ENCODE measurements around the gene TLR1.
"Not testable (repeated sequence)": the region's sequence is repeated elsewhere in the genome, so short reads cannot be mapped to it uniquely, and the experiment has no call there.

The TLR1 gene

DNA sequence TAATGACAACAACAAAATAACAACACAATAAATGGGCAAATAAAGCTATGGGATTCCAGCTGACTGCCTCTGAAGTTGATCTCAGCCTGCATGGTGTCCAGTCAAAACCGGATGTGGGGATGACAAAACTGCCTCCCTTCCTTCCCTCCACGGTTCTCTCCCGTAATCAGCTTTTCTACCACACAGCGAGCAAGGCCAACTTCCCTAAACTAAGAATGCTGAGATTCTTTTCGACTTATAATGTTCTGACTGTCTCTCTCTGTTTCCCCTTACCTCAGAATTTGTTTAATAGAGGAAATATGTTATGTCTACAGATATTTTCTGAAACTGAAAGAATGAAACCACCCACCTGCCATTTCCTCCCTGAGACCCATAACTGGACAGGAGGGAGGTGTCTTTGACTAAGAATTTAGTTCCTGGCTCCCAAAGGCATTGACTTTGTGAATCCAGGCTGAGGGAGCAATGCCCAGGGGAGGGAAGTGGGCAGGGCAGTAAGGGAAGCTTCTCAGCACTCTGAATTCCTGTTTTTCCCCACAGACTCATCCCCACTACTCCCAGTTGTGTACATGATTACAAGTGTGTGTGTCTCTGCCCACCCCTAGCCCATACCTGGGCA lies 1.0 kb upstream of the TLR1 start:
- DNase-seq, result no peak

DNA sequence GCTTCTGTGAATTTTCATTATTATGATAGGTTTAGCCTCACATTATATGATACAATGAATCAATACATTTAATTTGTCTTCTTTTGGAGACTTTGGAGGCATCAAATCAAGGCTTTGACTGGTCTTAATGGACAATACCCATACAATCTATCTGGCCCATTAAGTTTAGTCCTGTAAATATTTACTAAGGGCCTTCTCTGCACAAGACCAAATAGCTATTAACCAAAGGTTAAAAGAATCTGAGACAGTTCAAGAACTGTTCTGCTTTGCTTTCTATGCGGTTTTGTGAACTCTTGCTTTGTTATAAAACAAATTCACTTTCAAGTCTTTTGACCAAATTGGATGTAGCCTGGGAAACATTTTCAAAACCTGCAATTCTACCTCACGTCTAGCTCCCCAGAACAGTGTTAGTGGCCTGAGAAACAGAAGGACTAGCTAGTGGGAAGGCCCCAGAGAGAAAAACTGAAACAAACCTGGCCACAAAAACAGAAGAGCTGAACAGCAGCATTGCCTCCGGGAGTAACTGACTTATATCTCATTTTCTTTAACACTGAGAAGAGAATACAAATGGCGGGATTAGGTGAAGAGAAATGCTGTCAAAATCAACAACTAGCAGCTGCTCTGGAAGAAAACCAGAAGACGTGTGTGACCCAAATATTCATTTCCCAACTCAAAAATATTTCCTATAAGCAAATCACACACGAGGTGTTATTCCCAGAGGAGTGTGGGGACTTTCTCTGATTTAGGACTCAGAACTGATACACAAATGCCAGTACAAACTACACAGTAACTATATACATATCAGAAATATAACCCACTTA lies 548 bp downstream of the TLR1 start:
- DNase-seq, result no peak

DNA sequence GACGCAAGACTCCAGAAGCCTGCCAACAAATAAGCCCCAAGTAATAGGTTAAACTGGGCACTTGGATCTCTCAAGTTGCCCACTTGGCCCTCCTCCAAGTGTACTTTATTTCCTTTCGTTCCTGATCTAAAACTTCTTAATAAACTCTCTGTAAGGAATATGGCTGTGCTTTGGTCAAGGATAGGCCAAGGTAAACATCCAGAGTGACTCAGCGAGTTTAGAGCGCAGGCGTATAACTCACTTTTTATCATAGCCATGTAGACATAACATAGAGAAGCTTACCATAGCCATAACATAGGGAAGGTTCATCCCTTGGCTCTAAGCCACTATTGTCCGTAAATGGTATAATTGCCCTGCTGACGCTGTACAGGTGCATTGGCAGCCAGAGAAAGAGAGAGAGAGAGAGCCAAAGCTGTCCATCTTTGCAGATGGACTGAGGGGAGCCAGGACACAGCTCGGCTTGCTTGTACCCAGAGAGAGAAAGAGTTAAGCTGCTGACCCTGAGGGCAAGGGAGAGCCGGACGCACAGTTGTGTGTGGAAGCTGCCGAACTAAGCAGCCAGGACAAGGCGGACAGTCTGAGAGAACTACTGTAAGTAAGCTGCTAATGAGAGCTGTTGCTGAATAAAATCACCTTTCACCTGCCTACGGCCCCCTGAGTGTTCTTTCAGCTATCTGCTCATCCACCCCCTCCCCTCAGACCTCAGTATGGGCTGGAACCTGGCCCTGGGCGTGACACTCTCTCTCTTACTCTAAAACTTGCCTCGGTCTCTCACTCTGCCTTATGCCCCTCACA lies 1.8 kb downstream of the TLR1 start:
- DNase-seq, result no peak

DNA sequence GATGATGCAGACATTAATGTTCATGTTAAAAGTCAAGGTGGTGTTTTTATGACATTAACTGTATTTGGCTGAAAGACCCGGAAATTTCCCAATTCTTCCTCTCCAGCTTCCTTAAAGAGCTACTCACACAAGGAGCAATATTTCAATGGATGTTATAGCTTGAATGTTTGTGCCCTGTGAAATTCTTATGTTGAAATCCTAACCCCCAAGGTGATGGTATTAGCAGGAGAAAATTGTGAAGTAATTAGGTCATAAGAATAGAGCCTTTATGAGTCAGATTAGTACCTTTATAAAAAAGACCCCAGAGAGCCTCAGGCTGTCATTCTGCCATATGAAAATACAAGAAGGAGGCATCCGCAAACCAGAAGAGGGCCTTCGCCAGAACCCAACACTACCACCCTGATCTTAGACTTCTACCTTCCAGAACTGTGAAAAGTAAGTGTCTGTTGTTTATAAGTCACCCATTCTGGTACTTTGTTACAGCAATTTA lies 3.6 kb downstream of the TLR1 start:
- no peak for DNase-seq

DNA sequence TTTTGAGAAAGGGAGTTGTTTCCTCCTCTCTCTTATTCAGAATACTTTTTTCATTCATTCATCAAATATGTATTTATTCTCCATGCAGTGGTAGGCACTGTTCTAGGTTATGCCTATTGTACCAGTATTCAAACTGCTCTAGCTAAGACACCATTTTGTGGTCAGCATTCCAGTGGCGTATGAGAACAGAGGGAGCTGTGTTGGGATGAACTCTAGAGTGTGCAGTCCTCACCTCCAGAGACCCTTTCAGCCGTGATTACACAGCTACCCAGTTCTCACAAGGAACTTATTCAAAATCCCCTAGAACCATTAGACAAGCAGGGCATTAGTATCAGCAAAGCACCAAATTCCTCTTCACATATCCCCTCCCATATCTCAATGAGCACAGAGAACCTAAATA lies 4.2 kb downstream of the TLR1 start:
- DNase-seq, result no peak

DNA sequence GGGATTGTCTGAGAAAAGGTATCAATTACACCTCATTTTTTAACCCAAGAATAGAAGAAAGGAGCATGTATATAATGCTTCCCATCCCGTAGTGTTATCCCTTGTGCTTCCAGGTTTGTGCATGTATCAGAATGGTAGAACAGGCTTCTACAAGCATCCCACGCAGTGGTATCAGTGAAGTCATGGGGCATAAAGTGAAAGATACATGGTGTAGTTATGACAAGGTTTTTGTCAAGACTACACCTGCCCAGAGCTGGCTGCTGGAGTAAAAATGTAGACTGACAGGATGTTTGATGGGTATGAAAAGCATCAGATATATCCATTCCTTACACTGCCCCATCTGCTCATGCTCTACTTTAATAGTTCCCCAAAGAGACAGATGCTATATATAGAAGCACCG lies 9.5 kb downstream of the TLR1 start:
- no peak for DNase-seq

DNA sequence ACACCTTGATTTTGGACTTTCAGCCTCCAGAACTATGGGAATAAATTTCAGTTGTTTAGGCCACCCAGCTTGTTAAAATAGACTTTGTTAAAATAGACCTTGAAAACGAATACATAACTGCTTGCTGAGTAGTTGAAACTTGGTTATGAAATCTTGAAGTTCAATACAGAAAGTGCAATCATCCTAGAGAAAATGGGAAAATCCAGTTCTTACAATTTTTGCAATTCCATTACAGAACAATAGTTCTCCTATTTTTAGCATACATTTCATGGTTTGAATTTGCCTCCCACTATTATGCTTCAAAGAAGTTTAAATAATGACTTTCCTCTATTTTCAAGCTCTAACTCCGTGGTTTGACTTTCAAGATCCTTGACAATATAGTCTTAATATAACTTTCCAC lies 10.5 kb downstream of the TLR1 start:
- no peak for DNase-seq

DNA sequence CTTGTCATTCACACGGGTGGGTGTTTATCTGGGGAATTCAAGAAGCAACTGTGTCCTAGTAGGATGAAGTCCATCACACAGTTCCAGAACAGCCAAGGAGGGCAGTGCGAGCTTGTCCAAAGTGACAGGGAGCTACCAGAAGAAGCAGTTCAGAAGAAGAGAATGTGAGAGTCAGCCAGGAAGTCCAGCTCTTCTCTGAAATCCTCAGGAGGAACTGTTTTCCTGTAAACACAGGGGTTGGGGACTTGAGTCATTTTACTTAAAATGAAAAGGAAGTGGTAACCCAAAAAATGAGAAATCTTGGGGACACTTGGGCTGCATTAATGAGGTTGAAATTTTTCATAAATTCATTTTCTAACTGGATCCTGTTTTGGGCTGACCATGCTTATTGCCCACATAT lies 13.6 kb downstream of the TLR1 start:
- DNase-seq, result no peak

DNA sequence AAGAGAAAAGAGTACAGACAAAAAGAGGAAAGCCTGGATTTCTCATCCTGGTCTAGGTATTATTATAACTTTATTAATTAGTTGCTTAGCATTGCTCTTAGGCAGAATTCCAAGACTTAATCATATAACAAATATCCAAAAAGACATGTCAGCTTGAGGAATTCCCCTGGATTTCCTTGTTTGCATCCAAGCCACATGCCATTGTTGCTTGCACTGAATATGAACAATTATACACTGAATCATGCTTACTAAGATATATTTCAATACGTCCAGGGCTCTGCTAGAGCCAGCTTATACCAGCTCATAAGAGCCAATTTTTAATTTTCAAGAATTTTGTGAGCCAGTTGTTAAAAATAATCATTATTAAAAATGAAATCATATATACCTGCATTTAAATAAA lies 16.3 kb downstream of the TLR1 start:
- no peak for DNase-seq

DNA sequence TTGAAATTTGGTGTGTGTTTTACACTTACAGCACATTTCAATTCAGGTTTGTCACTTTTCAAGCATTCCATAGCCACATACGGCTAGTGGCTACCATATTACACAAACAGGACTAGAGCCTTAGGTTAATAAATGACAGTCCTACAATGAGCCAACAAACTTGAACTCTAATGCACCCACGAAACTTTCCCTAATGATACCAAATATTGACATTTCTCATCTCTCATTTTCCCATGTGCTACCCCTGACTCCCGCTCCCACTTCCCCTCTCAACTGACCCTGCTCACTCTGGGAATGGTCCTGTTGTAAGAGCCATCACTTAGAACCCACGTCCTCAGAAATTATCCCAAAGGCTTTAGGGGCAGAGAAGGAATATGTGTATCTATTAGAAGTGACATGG lies 16.9 kb downstream of the TLR1 start:
- DNase-seq, result no peak

DNA sequence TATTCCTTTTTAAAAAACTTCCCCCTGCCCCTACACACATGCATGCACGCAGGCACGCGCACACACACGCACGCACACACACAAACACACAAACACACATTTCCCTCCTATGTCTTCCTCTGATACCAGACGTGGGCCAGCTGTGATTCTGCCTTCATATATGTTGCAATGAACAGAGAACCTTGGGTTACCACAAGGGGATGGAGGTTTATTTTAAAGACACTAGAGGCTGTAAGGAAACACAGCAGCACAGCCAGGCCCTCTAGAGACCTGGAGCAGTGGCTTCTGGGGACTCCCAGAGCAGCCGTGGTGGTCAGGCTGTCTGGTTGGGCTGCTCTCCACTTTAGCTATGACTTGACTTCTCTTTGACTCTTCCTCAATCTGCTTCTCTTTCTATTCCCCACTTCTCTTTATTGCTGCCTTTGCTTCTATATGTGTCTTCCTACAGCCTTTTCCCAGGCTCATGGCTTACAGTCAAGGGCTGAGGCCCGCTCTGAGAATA lies 18.6 kb downstream of the TLR1 start:
- no peak for DNase-seq

DNA sequence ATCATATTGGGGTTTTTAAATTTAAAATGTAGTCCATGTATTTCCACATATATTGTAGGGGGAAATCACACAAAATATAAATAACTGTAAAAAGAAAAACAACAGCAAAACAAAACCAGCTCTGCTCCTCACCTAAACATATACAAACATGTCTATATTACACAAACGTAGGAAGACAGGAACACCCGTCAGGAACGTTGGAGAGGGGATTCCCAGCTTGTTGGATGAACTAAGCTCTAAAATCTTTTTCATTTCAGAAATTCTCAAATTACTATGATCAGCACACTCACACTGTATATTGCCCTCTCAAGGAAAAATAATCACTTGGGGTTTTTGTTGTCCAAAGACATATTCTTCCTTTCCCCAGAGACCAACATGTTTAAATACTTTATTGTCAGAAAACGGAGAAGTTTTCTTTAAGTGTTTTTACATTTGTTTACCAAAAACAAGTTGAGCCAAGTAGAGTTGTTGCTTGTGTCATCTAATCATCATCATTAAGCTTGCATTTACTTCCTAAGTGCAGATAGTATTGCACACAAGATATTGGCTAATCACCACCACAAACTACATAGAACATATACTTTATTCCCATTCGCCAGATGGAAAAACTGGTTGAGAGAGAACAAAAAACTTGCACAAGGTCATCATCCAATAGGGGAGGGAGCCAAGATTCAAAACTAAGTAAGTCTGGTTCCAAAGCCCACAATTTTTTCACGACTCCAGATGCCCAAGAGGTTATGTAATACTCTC lies 19.4 kb downstream of the TLR1 start:
- no peak for DNase-seq

DNA sequence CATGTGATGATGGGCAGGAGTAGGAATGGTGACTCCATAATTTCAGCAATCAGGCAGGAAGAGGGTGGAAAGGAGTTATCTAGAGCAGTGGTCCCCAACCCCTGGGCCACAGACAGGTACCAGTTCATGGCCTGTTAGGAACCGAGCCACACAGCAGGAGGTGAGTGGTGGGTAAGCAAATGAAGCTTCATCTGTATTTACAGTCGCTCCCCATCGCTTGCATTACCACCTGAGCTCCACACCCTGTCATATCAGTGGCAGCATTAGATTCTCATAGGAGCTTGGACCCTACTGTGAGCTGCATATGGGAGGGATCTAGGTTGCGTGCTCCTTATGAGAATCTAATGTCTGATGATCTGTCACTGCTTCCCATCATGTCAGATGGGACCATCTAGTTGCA lies 20.4 kb downstream of the TLR1 start:
- no peak for DNase-seq

DNA sequence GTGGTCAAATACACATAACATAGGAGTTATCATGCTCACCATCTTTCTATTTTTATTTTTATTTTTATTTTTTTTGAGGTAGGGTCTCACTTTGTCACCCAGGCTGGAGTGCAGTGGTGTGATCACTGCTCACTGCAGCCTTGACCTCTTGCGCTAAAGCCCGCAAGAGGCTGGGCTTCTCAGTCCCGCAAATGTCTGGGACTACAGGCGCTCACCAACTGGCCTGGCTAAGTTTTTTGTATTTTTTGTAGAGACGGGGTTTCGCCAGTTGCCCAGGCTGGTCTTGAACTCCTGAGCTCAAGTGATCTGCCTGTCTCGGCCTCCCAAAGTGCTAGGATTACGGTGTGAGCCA lies 21.5 kb downstream of the TLR1 start:
- no peak for DNase-seq

DNA sequence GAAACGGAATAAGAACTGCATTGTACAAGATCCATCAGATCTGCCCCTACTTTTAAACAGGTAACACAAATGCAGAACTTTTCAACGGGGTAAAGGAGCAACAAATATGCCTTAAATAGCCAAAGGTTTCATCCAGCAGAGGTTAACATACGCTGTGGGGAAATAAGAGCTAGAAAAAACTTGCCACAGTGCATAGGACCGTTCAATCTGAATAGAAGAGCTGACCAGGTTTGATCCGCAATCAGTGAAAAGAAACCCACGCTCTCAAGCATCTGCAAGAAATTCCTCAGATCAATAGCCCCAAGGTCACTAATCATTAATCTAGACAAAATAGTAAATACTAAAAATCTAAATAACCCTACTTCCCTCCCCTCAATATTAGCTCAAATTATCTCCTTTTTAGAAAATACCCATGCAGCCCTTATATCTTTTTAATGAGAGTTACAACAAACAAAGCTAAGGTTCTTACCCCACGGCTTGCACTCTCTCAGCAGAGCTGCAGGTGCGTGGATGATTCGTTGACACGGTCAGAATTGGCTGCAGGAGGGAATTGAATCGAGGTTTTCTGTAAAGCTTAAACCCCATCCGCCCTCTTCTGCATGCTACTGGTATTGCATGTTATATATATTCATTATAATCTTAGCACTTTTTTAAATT lies 22.0 kb downstream of the TLR1 start, which contains the start of gene TLR10:
Gene TLR10, minus strand, starts transcription at position 539 of the 657 bp plus-strand sequence. CDS start 7,400 bp downstream, outside the sequence.
- no peak for DNase-seq

DNA sequence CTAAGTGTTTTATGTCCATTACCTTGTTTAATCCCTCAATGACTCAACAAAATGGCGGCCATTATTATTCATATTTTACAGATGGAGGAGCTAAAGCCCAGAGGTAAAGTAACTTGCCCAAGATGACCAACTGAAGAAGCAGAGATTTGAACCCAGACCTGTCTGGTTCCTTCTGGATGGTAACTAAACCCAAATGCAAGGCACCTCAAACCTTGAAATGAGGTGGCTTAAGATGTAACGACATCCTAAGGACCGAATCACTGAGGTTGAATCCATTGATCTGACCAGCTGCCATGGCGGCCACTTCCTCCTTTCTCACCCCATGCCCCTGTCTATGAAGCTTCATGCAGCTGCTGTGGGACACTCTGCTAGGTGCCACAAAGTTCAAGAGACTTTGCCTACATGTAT lies 22.7 kb downstream of the TLR1 start:
- no peak for DNase-seq

DNA sequence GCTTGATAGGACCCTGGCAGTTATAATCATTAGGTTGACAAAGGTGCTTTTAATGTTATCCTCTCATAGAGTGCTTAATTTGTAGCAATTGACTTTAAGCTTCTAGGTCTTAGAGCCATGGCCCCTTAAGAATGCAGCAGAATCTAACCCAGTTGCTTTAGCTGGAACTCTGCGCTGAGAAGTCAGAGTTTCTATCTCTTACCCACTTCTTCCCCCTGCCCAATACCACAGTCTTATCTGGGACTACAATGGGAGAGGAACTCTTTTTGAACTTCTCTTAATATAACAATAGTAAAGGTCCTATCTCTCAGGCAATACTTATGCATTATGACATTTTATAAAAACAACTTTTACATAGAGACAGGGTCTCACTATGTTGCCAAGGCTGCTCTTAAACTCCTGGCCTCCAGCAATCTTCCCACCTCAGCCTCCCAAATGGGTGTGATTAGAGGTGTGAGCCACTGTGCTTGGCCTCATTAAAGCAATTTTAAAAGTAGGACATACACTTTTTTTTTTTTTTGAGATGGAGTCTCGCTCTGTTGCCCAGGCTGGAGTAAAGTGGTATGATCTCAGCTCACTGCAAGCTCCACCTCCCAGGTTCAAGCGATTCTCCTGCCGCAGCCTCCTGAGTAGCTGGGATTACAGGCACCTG lies 23.6 kb downstream of the TLR1 start:
- no peak for DNase-seq

DNA sequence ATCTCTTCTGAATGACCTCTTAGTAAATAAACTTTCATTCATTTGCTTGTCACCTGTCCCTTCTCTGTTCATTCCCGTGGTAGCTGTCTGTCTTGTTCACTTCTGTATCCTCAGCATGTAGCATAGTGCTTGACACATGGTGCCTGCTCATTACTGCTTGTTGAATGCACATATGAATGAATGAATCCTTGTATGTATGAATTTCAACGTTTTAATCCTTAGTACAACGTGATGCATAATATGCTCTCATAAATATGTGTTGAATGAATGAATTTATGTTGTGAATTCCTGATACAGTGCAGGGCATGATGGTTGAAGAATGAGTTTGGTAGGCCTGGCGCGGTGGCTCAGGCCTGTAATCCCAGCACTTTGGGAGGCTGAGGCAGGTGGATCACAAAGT lies 24.8 kb downstream of the TLR1 start:
- DNase-seq, result no peak

DNA sequence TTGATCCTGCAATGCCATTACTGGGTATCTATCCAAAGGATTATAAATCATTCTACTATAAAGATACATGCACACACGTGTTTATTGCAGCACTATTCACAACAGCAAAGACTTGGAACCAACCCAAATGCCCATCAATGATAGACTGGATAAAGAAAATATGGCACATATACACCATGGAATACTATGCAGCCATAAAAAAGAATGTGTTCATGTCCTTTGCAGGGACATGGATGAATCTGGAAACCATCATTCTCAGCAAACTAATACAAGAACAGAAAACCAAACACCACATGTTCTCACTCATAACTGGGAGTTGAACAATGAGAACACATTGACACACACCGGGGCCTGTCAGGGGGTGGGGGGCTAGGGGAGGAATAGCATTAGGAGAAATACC lies 26.7 kb downstream of the TLR1 start:
- not testable (repeated sequence) for DNase-seq

DNA sequence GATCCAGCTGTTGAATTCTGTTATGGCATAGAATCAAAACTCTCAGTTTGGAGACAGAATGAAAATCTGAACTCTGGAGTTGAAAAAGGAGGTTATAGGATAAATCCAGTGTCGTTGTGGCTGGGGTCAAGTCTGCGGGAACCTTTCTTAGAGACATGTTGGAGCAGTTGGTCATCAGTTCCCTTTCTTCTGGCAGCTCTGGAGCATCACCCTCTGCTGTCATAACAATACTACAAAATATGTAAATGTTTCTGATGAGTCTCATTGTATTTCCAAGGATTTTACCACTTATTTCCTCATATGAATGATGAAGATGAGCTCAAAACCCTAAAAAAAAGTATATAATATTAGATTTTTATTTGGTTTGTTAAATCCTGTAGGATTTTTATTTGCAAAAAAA lies 29.3 kb downstream of the TLR1 start:
- no peak for DNase-seq

DNA sequence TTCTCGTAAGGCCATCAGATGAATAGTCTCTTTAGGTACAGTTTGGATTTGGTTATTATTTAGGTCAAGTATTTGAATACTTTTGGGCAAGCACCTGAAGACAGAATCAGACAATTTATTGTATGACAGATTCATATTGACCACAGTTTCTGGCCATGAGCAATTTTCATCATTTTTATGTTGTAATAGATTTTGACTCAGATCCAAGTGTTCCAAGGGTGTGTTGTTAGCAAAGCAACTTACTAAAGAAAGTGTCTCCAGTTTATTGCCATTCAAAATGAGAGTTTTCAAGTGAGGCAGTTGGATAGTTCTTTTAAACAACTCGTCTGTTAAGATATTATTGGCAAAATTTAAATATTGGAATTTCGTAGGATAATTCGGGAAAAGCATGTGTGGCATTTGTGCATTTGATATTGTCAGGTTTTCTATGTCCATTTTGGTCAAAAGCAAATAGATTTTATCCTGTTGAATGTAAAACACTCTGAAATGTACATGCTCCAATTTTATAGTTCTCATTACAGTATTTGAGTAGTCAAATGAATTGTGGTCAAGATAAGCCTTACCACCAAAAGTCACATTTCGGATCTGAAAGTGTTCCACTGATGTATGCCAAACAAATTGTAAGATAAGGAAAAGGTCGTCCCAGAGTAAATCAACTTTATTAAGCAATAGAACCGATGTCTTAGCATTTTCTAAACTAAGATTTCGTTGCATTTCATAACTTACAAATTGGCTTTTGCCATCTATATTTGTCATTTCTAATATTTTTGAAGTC lies 30.2 kb downstream of the TLR1 start:
- DNase-seq, result no peak
